Transverse colon (tissue), 4 donors: ENCODE data around the gene SYDE1. TPM values are rescaled to one million over a fixed set of nuclear protein-coding genes. Genes with fewer than 3 reads are reported as not detected.
"Not testable (repeated sequence)": the region's sequence is repeated elsewhere in the genome, so short reads cannot be mapped to it uniquely, and the experiment has no call there.

Experiments used
- DNase-seq: peaks from one replicate; pipeline ENCODE4 v3.0.0-alpha.2; 2019
- H3K27ac ChIP-seq, 4 donors: fragments of 200-600 bp; sonication (generic); 2 replicates each; pipeline ENCODE4 v1.5.1; 2016 to 2018; ENCODE audit warnings: inconsistent platforms in 4 of 4
- H3K27me3 ChIP-seq: fragments of 200-600 bp; sonication (generic); 2 replicates; pipeline ENCODE4 v1.5.1; 2017; ENCODE audit warnings: inconsistent platforms
- H3K36me3 ChIP-seq, 4 donors: fragments of 200-600 bp; sonication (generic); 2 replicates each; pipeline ENCODE4 v1.5.1; 2017 to 2019; ENCODE audit warnings: inconsistent platforms in 4 of 4
- H3K4me1 ChIP-seq, 4 donors: fragments of 200-600 bp; sonication (generic); 2 replicates each; pipeline ENCODE4 v1.5.1; 2017 to 2020; ENCODE audit warnings: inconsistent platforms in 4 of 4
- H3K4me3 ChIP-seq, 4 donors: fragments of 200-600 bp; sonication (generic); 1 replicate in 1 of 4; 2 replicates in 3 of 4; pipeline versions ENCODE4 v1.5.1 to v1.6.1; 2017 to 2019; ENCODE audit warnings: inconsistent platforms in 4 of 4
- H3K9me3 ChIP-seq, 2 donors: fragments of 200-600 bp; sonication (generic); 2 replicates each; pipeline ENCODE4 v1.5.1; 2017 to 2019; ENCODE audit warnings: inconsistent platforms in 2 of 2
- CTCF ChIP-seq, 5 experiments: fragments of 200-600 bp in 3 of 5; fragments of 450-650 bp in 2 of 5; sonication (generic) in 3 of 5; IDR thresholded peaks; 1 replicate in 2 of 5; 2 replicates in 3 of 5; pipeline ENCODE4 v1.5.1; 2016 to 2017; ENCODE audit warnings: antibody characterized with exemption in 5 of 5, inconsistent platforms in 3 of 5, mild to moderate bottlenecking in 2 of 5, moderate library complexity in 1 of 5
- EP300 ChIP-seq: sonication (generic); formaldehyde crosslinking; IDR thresholded peaks from one replicate; pipeline ENCODE4 v1.6.1; 2017; ENCODE audit warnings: antibody characterized with exemption, low read depth
- POLR2A ChIP-seq: fragments of 450-650 bp; IDR thresholded peaks from one replicate; pipeline ENCODE4 v1.6.1; 2016; ENCODE audit warnings: antibody characterized with exemption, mild to moderate bottlenecking, moderate library complexity
- POLR2AphosphoS5 ChIP-seq, 3 donors: sonication (generic); formaldehyde crosslinking; IDR thresholded peaks; one replicate each; pipeline ENCODE4 v1.6.1; 2016; ENCODE audit warnings: antibody characterized with exemption in 3 of 3
- WGBS, 2 donors: methylation state at CpG; one replicate each; pipeline ENCODE4 v1.1.5; 2018; ENCODE audit warnings: low coverage in 1 of 2; 5-methylcytosine and 5-hydroxymethylcytosine counted together
- in situ Hi-C, 4 donors: fragments of 200-750 bp; cut with MboI; loops; one replicate each; pipeline versions ENCODE4 v1.15.0 to v1.15.1; 2017; ENCODE audit warnings: low sequenced_read_pairs in 3 of 4, low pct_ligation_motif_present in 1 of 4, low pct_unique_long_range_greater_than_20kb in 1 of 4
- intact Hi-C: fragments of 100-400 bp; cut with DNase I; formaldehyde crosslinking; loops from one replicate; pipeline ENCODE4 v1.15.1; 2023; ENCODE audit warnings: low total_unique reads
- total RNA-seq, 4 donors: library from RNA; depleted of rRNA; stranded (reverse); fragments of >200 nt; gene quantifications; one replicate each; pipeline ENCODE4 v1.1.0, GENCODE V29; 2016

The SYDE1 gene
- total RNA-seq, 4 donors from 2014 or later = 6.7 to 20.9 (median 12.3) TPM

GRCh38 chr19:15091918-15092753 lies 15.1 kb upstream of the SYDE1 start:
- DNase-seq = no peak
- no peaks in the 10 kb centered on the region for H3K9me3 ChIP-seq
- no peaks in the 10 kb centered on the region for H3K27me3 ChIP-seq
- intact Hi-C loops (loop anchor here (2.0 kb wide), 1 partner anchor 61 kb away; no protein-coding TSS in a partner anchor), in situ Hi-C loops (loop anchor here in 3 of 4 donors (10.0 kb wide), 2 partner anchors 53 to 463 kb away; no protein-coding TSS in a partner anchor)
- H3K27ac ChIP-seq = no peak overlapping the region
- no peak overlapping the region for H3K4me3 ChIP-seq
- H3K36me3 ChIP-seq = no peaks in the 10 kb centered on the region
- H3K4me1 ChIP-seq = peaks cover 0 to 7% (median 2%) of the 10 kb centered on the region in 4 donors
- TF ChIP-seq CTCF (IDR thresholded peaks at IDR 0.05) (peak; percentile 58 to 72 (median 65)), EP300 (no peak)
- 14 to 26% methylated on average over 4 to 13 of the region's 13 CpGs for WGBS, 2 donors

- 63 to 77% methylated on average over 2 of the region's 2 CpGs for WGBS, 2 donors
- H3K4me1 ChIP-seq = peaks cover 0 to 7% (median 2%) of the 10 kb centered on the region in 4 donors
- H3K36me3 ChIP-seq = no peaks in the 10 kb centered on the region
- no peak for DNase-seq
- H3K9me3 ChIP-seq = no peaks in the 10 kb centered on the region
- H3K27ac ChIP-seq = no peak overlapping the region
- no peak for TF ChIP-seq POLR2AphosphoS5 (IDR thresholded peaks at IDR 0.05)
- no peak for TF ChIP-seq POLR2A
- TF ChIP-seq CTCF (IDR thresholded peaks at IDR 0.05) = no peak
- no peak for TF ChIP-seq EP300
- no peak overlapping the region for H3K4me3 ChIP-seq
- intact Hi-C loops = loop anchor here (2.0 kb wide), 1 partner anchor 60 kb away; no protein-coding TSS in a partner anchor
- no peaks in the 10 kb centered on the region for H3K27me3 ChIP-seq
- in situ Hi-C loops = loop anchor here in 3 of 4 donors (10.0 kb wide), 2 partner anchors 52 to 462 kb away; no protein-coding TSS in a partner anchor
Measured at GRCh38 chr19:15093001-15093400, 14.2 kb upstream of the SYDE1 start.

GRCh38 chr19:15096223-15096622 lies 11.0 kb upstream of the SYDE1 start:
- TF ChIP-seq POLR2AphosphoS5 (IDR thresholded peaks at IDR 0.05) (no peak), POLR2A (no peak), CTCF (IDR thresholded peaks at IDR 0.05) (no peak), EP300 (no peak)
- intact Hi-C loops (no loop called here), in situ Hi-C loops (loop anchor here in 3 of 4 donors (10.0 kb wide), 2 partner anchors 49 to 459 kb away; no protein-coding TSS in a partner anchor)
- Histone ChIP-seq H3K4me1 (peaks cover 0 to 7% (median 2%) of the 10 kb centered on the region in 4 donors), H3K4me3 (no peak overlapping the region), H3K27me3 (no peaks in the 10 kb centered on the region), H3K36me3 (no peaks in the 10 kb centered on the region), H3K27ac (no peak overlapping the region), H3K9me3 (no peaks in the 10 kb centered on the region)
- DNase-seq = no peak
- 55 to 80% methylated on average over 1 to 3 of the region's 3 CpGs for WGBS, 2 donors

GRCh38 chr19:15097980-15098379 lies 9.2 kb upstream of the SYDE1 start:
- H3K36me3 ChIP-seq, H3K4me3 ChIP-seq, H3K9me3 ChIP-seq, H3K4me1 ChIP-seq, DNase-seq, H3K27ac ChIP-seq, intact Hi-C loops, H3K27me3 ChIP-seq: not testable (repeated sequence)
- in situ Hi-C loops = loop anchor here in 3 of 4 donors (10.0 kb wide), 2 partner anchors 47 to 457 kb away; no protein-coding TSS in a partner anchor
- 74 to 88% methylated on average over 3 to 6 of the region's 6 CpGs for WGBS, 2 donors
